ENCODE data around the gene RARRES2. TPM values are rescaled to one million over a fixed set of nuclear protein-coding genes. Genes with fewer than 3 reads are reported as not detected.
A peak's percentile ranks its signal among the peaks of the same experiment; 100 is the strongest.

Gene RARRES2
- total RNA-seq, 1 experiment from 2014 or later = 60.9 TPM

DNA sequence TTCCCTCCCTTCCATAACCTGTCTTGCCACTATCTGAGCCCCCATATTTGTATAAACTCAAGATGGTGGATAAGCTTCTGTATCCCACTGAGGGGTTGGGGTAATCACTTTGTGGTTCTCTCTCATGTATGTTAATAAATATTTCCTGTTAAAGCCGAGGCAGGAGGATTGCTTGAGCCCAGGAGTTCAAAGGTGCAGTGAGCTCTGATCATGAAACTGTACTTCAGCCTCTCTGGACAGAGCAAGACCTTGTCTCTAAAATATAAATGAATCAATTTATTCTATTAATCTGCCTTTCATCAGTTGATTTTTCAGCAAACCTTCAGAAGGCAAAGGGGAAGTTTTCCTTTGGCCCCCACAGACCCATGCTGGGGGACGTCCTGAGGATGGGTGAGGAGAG lies 1.8 kb upstream of the RARRES2 start:
- no peak for DNase-seq
- Histone ChIP-seq H3K23me2 (ENCODE audit: insufficient read length, low read depth, low read length, poor library complexity, severe bottlenecking) (peaks cover 16% of the 10 kb centered on the region), H2BK20ac (ENCODE audit: low read depth, low read length, poor library complexity, severe bottlenecking) (no peak overlapping the region), H3K9me3 (ENCODE audit: control insufficient read depth, low read depth, low read length) (peaks cover 7% of the 10 kb centered on the region), H2AK5ac (ENCODE audit: insufficient read length, low read length) (no peak overlapping the region), H2BK120ac (ENCODE audit: low read depth, low read length, poor library complexity, severe bottlenecking) (no peak overlapping the region), H3K56ac (ENCODE audit: insufficient read length, low read depth, low read length) (no peak overlapping the region), H4K91ac (ENCODE audit: insufficient read length, low read depth, low read length) (no peak overlapping the region), H3K27ac (ENCODE audit: insufficient read length, low read depth, low read length) (no peak overlapping the region), H3K14ac (ENCODE audit: insufficient read depth, low read length) (no peak overlapping the region), H3K9ac (ENCODE audit: extremely low read depth, insufficient read length, low read length) (no peak overlapping the region), H3K4ac (ENCODE audit: low read depth, low read length) (no peak overlapping the region), H2BK15ac (ENCODE audit: low read depth, low read length) (no peak overlapping the region), H2BK5ac (ENCODE audit: insufficient read length, low read length) (no peak overlapping the region), H4K8ac (replicated peaks; ENCODE audit: insufficient read length, low read depth, low read length) (no peak overlapping the region), H3K79me2 (ENCODE audit: insufficient read depth, low read length) (no peaks in the 10 kb centered on the region), H3K18ac (ENCODE audit: insufficient read length, low read depth, low read length) (no peak overlapping the region), H3T11ph (ENCODE audit: low read length) (no peak overlapping the region), H3K79me1 (ENCODE audit: insufficient read depth, low read depth, low read length, poor library complexity, severe bottlenecking) (no peaks in the 10 kb centered on the region), H3K4me2 (ENCODE audit: insufficient read depth, insufficient read length, low read length) (no peak overlapping the region), H2AFZ (ENCODE audit: low read length) (no peak overlapping the region), H4K5ac (ENCODE audit: insufficient read length, low read depth, low read length) (no peak overlapping the region), H3K23ac (ENCODE audit: insufficient read length, low read depth, low read length) (no peak overlapping the region), H4K20me1 (ENCODE audit: control insufficient read depth, insufficient read depth, insufficient read length) (no peaks in the 10 kb centered on the region), H3K27me3 (ENCODE audit: insufficient read depth, low read length) (peaks cover 16% of the 10 kb centered on the region), H3K4me1 (ENCODE audit: insufficient read depth, low read length) (no peaks in the 10 kb centered on the region), H2BK12ac (ENCODE audit: insufficient read length, low read depth, low read length) (no peak overlapping the region)
- H3K9me3 Mint-ChIP-seq = peaks cover 13 to 22% of the 10 kb centered on the region in 2 experiments
- H3K4me3 Mint-ChIP-seq = peak overlapping the region in 1 of 2 experiments; percentile 47; a peak in 1 of 5 replicates
- H3K27ac Mint-ChIP-seq = no peak overlapping the region; a peak in 1 of 7 replicates
- peaks cover 72% of the 10 kb centered on the region for H3K27me3 Mint-ChIP-seq (ENCODE audit: low read depth)
- TF ChIP-seq, protein P1, sequence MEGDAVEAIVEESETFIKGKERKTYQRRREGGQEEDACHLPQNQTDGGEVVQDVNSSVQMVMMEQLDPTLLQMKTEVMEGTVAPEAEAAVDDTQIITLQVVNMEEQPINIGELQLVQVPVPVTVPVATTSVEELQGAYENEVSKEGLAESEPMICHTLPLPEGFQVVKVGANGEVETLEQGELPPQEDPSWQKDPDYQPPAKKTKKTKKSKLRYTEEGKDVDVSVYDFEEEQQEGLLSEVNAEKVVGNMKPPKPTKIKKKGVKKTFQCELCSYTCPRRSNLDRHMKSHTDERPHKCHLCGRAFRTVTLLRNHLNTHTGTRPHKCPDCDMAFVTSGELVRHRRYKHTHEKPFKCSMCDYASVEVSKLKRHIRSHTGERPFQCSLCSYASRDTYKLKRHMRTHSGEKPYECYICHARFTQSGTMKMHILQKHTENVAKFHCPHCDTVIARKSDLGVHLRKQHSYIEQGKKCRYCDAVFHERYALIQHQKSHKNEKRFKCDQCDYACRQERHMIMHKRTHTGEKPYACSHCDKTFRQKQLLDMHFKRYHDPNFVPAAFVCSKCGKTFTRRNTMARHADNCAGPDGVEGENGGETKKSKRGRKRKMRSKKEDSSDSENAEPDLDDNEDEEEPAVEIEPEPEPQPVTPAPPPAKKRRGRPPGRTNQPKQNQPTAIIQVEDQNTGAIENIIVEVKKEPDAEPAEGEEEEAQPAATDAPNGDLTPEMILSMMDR (conservative IDR thresholded peaks at IDR 0.05) = no peak
- peaks cover 9 to 27% (median 22%) of the 10 kb centered on the region in 3 experiments for H3K36me3 Mint-ChIP-seq (ENCODE audit: insufficient read depth in 1 of 3, low read depth in 3 of 3)
- peaks cover 34 to 40% of the 10 kb centered on the region in 2 experiments for H3K4me1 Mint-ChIP-seq
- WGBS (ENCODE audit: extremely low coverage, insufficient read length, low lambda C conversion rate) = no CpG with 5 or more reads among the region's 2 CpGs
